GM11168 (cell line): ENCODE data around the gene TK2.
"Not testable (repeated sequence)": the region's sequence is repeated elsewhere in the genome, so short reads cannot be mapped to it uniquely, and the experiment has no call there.

Experiments
- in situ Hi-C: fragments of 300-500 bp; cut with MboI; formaldehyde crosslinking; loops from one replicate; pipeline ENCODE4 v1.12.0; 2022; ENCODE audit warnings: low sequenced_read_pairs; ENCODE audit not compliant: unreplicated experiment

Gene TK2

DNA sequence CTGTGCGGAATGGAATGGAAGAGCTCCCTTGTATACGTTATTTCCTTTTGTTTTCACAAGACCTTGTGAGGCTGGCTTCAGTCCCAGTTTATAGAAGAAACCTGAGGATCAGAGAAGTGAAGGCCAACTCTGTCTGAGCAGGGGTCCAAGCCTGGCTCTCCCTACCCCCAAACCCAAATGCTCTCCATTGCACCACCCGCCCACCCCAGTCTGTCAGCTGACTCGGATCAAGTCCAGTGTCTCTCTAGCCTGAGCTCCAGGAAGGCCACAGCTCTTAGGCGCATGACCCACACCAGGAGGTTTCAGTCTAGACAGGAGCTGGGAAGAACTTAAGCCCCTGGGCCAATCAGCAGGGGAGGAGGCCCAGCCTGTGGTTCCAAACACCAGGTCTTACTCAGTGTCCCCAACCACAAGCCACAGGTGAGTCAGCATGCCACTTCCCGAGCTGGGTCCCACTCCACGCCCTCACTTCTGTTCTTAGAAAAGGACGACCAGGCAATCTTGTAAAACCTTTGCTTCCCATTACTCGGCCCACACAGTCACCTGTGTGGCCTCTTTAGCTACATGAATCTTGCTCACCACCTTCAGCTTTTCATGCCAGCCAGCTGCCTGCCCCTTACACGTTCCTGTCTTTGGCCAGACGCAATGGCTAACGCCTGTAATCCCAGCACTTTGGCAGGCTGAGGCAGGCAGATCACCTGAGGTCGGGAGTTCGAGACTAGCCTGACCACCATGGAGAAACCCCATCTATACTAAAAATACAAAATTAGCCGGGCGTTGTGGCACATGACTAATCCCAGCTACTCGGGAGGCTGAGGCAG, 27.8 kb downstream of the TK2 start:
- in situ Hi-C loops: no loop called here

DNA sequence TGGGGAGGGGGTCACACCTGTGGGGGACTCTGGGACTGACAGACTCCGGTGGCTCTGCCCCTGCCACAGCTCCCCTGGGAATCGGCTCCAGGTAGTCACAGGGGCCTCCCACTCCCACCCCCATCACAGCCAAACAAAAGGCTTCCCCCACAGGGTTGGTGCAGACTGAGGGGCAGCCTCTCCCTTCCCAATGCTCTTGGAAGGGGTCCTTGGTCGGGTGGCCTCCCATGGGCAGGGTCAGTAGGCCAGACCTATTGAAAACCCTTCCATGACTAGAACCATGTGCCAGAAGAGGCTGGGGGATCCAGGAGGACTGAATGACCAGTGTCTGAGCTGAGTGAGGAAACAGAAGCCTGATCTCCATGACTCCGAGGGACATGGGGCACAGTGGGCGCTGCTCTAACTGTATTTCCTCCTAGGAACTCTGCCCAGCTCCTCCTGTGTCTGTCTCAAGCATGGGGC, 28.6 kb downstream of the TK2 start:
- in situ Hi-C loops: no loop called here

DNA sequence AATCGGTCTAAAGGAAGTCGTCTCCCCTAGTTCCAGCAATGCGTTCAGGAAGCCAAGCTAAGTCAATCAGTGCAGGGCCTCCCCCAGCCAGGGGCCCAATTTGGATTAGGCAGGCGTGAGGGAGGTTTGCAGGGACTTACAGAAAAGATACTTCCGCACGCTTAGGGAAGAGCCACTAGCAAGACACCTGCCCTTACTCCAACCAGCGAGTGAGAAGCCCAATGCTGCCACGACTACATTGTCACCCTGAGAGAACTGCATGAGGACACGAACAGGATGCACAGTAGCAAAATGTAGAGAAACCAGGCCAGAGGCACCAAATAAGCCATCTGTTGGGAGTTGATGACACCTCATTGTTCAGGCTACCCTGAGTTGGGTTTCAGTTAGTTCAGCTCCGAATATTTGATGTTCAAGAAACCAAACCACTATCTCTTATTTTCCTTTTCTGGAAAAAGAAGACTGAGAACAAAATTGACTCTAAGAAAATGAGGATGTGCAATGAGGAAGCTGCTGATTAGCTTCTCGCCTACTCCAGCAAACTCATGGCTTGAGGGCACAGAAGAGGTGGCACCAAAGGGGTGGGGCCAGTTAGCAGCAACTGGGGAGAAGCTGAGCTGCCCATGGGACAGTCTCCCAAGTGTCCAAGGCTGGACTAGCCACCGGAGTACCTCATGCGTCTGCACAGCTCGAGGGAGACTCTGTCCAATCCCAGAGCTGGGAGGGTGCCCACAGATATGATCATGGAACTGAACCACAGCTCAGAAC, 29.3 kb downstream of the TK2 start:
- in situ Hi-C loops: no loop called here

DNA sequence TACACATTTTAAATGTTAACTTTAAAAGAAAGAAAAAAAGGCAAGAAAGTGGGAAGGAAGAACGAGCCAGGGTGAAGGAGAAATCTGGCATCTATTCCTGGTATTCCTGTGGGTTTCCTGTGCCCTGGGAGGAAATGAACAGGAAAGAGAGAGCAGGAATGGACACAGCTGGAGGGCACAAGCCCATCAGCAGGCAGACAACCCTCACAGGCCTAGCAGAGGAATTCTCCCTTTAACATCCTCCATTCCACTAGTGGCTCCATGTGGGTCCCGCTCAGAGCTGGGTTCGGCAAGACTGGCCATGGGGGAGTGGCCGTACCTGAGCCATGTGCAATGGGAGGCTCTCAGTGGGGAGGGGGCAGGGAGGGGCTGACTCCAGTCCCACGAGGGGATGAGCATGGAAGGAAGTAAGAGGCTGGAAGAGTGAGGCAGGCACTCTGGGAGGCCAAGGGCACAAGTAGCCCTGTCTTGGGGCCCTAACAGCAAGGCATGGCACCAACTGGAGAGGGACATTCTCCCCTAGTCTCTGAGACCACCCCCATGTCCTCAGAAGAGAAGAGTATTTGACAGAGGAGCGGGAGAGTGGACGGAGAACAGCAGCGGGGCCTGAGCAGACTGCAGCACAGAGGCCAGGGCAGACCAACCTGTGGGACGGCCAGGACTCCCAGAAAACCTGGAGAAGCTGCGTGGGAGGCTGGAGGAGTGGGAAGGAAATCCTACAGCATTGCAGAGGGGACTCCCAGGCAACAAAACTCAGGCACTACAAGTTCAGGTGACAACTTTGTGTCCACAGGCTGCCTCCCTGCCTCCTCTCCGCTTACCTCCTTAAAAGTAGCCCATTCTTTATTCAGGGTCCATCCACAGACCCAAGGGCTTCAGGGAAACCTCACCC, 30.2 kb downstream of the TK2 start:
- in situ Hi-C loops: no loop called here

DNA sequence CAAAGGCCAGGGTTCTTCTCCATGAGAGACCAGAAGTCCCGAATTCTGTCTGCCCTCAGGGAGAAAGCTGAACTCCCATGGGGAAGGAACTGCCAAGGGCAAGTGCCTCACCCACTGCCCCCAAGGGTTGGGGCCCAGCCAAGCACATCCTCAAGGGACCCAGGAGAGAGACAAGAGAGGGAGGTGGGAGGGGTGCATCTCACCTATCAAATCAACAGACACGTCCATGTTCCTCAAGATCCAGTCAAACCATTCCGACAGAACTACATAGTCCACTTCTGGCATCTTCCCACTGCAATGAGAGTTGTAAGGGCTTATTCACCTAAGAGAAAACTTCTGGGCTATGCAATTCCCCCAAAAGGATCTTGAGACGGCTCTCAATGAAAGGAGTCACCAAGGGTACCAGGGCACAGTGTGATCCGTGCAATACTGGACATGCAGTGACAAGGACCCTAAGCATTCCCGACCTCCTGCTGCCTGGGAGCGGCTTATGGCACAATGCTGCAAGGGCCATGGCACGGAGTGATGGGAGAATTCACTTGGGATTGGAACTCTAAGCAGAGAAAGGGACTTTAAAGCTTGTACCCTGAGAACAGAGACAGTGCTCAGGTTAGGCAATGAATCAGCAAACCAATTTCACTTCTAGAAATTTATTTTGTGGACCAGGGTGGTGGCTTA, 32.2 kb downstream of the TK2 start:
- in situ Hi-C loops: no loop called here

DNA sequence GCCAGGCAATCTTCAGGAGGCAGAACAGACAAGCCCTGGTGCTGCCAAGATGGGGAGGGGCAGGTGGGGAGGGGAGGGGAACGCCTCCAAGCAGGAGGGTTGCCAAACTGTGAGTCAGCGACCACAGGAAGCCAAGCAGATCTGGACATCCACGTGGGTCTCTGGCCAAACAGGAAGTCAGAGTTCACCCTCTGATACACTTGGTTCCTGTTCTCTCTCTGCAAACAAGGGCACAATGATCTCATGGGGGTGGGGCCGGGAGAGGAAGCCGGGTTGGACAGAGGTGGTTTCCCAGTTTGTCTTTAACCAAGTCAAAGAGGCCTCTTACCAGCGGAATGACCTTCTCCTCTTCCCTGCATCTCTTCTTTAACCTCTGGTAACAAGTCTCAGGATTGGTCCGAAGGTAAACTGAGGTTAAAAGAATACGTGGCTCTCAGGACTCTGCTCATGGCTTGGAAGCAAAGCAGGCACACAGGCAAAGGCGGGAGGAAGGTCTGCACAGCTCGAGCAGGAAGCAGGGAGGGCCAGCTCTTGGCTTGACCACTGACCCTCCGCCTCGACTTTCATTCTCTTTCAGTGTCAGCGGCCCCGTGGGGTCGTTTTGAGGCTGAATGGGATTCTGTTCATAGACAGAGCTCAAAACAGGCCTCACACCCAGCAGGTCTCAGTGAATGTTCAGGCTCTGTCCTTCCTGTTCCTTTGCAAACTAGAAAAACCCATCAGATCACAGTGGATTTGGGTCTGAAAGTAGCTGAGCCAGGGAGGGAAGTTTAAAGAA, 32.9 kb downstream of the TK2 start:
- in situ Hi-C loops: no loop called here

DNA sequence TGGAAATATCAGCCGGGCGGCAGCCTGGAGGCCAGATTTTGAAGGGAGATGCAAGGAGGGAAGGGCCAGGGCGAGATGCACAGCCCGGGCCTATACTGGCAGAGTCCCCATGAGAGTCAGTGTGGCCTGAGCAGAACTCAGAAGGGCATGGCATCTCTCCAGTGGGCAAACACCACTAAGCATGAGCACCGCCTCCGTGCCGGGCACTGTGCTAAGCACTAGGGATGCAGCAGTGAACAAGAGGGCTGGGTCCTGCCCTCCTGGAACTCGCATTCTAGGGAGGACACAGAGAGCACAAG, 33.5 kb downstream of the TK2 start:
- in situ Hi-C loops: no loop called here

DNA sequence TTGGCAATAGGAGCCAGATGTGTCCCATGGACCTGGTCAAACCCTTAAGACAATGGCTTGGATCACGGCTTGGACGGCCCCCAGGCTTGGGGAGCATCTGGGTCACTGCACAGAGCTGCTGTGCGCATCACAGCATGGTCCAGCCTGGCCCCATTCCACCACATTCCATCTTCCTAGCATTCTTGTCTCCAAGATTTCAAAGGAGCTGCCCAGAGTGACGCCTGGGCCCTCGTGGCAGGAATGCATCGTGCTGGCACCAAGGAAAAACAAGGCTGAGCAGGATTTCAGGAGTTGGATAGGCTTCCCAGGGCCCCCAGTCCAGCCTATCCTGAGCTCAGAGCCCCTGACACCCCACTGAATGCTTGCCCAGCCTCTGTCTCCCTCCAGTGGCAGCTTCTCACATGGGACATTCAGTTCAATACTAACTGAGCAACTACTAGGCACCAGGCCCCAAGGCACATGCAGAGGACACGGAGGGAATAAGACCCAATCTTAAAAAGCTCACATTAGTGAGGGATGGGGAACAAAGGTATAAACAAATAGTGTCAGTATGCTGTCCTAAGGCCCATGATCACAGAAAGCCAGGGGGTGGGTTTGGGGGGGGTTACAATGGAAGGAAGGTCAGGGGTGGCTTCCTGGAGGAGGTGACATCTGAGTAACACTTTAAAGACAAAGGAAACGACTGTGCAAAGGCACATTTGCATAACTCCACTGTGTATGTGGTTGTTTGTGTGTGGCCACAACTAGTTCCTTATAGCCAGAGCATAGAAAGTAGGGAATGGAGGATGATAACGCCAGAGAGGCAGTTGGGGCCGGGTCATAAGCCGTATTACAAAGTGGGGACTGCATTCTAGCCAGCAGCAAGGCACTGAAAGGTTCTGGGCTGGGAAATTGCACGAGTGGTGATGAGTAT, 34.1 kb downstream of the TK2 start:
- in situ Hi-C loops: no loop called here

DNA sequence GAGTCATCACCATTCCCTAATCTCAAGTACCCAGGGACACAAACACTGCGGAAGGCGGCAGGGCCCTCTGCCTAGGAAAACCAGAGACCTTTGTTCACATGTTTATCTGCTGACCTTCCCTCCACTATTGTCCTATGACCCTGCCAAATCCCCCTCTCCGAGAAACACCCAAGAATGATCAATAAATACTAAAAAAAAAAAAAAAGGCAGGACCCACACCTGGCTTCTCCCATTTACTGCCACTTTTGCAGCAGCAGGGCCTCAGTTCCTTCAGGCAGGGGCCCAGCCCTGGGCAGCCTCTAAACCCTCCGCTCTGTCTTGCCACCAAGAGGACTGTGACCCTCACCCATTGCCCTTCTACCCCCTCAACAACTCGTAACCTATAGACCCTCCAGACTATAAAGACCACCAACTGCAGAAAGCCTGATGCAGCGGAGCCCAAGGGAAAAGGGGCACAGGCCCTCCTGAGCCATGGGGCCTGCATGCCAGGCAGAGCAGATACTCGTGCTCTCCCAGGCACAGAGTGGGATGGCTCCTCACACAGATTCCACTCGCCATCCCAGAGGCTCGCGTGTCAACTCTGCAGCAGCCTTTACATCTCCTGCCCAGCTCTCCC, 34.8 kb downstream of the TK2 start:
- in situ Hi-C loops: not testable (repeated sequence)

DNA sequence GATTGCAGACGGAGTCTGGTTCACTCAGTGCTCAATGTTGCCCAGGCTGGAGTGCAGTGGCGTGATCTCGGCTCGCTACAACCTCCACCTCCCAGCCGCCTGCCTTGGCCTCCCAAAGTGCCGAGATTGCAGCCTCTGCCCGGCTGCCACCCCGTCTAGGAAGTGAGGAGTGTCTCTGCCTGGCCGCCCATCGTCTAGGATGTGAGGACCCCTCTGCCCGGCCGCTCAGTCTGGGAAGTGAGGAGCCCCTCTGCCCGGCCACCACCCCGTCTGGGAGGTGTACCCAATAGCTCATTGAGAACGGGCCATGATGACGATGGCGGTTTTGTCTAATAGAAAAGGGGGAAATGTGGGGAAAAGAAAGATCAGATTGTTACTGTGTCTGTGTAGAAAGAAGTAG, 35.5 kb downstream of the TK2 start:
- in situ Hi-C loops: not testable (repeated sequence)

DNA sequence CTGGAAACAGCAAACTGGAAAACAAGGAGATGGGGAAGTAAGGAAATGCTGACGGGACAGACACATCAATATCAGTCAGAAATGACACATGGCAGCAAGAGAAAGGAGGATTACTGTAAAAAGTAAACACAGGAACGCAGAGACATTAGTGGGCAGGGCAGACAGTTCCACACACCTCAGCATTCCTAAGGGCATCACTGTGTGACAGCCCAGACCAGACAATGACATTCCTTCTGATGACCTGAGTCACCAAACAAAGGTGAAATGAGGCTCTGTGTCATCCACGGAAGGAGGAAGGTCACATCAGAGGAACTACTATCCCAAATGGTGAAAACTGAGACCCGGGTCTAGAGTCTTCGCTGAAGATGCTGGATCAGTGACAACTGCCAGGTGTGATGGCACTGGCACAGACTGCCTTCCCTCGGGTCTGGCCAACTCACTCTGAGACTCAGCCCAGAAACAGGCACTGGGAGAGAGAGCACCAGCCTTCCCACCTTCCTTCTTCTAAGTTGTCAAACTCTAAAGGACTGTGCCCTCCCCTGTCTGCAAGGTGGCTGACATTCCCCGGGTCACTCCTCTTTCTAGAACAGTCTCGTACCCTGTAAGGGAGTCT, 36.7 kb downstream of the TK2 start:
- in situ Hi-C loops: no loop called here

DNA sequence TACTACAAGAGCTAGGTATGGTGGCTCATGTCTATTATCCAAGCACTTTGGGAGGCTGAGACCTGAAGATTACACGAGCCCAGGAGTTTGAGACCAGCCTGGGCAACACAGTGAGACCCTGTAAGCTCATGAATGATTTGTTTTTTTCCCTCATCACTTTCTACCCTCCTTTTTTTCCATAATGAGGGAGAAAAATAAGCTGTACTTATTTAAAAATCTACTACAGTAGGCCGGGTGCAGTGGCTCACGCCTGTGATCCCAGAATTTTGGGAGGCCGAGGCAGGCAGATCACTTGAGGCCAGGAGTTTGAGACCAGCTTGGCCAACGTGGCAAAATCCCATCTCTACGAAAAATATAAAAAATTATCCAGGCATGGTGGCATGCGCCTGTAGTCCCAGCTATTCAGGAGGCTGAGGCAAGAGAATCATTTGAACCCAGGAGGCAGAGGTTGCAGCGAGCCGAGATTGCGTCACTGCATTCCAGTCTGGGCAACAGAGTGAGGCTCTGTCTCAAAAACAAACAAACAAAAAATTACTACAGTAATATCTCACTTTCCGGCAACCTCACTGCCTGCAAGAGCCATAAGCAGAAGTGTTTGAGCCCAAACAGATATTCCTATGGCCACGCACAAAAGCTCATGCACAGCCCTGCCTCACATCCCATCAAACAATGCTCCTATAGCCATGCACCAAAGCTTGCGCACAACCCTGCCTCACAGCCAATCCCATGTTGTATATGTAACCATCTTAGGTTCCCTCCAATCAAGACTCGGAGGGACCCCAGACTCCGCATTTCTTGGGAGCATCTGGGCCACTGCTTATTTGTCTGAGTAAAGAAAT, 37.4 kb downstream of the TK2 start:
- in situ Hi-C loops: no loop called here

DNA sequence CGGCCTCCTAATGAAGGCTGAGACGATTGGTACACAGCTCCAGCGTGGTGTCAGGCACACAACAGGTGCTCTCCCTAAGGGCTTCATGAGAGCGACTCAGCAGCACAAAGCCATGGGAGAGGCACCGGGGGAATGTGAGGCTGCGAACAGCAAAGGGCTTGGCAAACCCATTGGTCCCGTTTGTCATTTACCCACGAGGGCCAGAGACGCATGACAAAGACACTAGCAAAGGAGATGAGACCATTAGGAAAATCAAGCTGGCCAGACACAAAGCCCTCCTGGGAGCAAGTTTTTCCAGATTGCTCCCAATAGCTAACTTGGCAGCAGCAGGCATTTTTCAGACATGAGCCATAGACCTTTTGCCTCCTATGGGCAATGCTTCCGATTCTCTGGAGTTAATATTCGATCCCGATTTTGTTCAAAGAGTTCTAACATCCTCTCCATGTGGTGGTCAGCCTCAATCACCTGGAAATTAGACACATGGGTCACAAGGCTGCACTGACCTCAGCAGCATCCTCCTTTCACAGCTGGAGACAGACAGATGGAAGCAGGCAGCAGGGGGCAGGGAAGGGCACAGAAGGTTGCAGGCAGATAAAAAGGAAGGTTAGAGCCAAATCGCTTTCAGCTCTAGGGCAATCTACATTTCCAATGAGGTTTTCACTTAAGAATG, 38.2 kb downstream of the TK2 start:
- in situ Hi-C loops: no loop called here

DNA sequence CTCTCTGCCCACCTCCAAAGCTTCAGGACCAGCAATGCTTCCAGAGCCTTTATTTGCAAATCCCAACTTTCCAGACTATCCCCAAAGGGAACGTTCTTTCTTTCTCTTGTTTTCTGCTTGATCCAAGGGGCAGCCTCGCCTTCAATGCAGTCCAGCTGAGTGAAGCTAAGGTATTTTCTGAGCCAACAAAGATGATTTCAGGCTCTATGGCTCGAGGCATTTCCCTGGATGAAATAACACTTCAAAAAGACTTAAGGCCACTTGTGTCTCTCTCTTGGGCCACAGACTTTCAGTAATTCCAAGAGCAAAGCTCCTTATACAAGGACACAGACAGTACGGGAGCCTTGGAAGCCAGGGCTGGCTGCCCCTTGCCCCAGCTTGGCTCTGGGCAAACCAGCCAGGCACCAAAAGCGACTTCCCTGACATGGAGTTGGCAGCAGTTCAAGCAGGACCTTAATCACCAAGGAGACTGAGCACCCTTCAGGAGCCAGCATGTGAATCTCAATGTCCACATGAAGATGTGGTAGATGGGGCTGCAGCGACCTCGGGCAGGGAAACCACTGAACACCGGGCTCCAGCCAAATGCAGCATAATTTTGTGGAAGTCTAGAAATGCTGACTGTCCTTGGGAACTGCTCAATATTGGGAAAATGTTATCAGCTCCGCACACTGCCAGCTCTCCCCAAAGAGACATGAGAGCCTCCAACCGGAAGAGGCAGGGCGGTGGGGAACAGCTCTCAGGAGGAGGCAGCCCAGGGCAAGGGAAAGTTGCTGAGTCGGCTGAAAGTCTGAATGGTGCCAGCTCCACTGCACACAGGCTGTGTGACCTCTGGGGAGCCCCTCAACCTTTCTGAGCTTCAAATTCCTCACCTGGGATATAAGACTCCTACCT, 39.0 kb downstream of the TK2 start:
- in situ Hi-C loops: no loop called here

DNA sequence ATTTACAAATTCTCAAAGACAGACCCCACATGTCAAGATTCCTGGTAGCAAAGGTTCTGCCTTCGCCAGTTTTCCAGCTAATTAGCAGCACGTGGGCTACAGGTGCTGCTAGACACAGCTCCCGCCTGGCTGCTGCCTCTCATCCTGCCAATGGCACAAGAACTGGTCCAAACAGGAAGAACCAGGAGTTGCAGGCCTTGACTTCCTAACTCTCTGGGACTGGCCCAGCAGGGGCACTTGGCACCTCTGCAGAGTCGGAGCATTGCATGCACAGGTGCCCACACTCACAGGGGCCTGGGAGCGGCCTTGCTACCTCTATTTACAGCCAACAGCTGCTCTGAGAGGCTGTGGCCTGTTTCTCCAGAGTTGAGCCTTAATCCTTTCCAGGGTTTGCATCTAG, 39.6 kb downstream of the TK2 start:
- in situ Hi-C loops: no loop called here
